GM12872 (cell line): ENCODE measurements around the gene DNAH9.

Experiments
- TF ChIP-seq, protein P1 (sequence below): IDR thresholded peaks from 3 replicates; pipeline ENCODE4 v1.5.1; 2011; ENCODE audit warnings: low read depth, mild to moderate bottlenecking, low read length, moderate library complexity; ENCODE audit not compliant: insufficient read depth

The DNAH9 gene

GRCh38 chr17:11640463-11640814 is 42.2 kb downstream of the DNAH9 start:
- TF ChIP-seq, protein P1, sequence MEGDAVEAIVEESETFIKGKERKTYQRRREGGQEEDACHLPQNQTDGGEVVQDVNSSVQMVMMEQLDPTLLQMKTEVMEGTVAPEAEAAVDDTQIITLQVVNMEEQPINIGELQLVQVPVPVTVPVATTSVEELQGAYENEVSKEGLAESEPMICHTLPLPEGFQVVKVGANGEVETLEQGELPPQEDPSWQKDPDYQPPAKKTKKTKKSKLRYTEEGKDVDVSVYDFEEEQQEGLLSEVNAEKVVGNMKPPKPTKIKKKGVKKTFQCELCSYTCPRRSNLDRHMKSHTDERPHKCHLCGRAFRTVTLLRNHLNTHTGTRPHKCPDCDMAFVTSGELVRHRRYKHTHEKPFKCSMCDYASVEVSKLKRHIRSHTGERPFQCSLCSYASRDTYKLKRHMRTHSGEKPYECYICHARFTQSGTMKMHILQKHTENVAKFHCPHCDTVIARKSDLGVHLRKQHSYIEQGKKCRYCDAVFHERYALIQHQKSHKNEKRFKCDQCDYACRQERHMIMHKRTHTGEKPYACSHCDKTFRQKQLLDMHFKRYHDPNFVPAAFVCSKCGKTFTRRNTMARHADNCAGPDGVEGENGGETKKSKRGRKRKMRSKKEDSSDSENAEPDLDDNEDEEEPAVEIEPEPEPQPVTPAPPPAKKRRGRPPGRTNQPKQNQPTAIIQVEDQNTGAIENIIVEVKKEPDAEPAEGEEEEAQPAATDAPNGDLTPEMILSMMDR: no peak

DNA sequence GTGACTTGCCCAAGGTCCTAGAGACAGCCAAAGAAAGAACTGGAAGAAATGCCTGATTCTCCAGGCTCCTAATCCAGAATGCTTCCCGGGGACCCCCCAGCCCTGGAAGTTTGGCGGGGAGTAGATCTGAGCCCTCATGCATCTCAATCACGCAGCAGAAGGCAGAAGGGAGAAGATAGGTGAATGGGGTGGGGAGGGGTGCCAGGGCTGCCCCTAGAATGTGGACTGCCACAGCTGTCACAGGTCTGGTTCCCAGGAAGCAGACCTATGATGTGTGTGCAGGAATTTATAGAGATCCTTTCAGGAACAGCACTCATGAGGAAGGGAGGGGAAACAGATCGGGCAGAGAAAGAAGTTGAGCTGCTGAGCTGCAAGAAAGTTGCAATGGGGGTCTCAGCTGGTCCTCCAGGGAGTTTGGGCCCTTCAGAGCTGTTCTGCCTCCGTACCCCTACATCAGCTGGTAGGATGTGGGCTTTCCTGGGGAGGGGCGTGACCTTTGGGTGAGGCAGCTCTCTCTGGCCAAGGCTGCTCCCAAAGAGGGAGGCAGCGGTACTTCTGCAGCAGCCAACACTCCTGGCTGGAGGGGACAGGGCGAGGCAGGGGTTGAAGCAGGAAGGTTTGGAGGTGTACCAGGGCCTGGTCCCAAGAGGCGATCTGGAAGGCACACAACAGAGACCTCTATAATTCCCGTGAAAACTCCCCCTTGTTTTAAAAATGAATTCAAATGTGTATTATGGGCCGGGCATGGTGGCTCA is 43.4 kb downstream of the DNAH9 start:
- TF ChIP-seq, protein P1: no peak

DNA sequence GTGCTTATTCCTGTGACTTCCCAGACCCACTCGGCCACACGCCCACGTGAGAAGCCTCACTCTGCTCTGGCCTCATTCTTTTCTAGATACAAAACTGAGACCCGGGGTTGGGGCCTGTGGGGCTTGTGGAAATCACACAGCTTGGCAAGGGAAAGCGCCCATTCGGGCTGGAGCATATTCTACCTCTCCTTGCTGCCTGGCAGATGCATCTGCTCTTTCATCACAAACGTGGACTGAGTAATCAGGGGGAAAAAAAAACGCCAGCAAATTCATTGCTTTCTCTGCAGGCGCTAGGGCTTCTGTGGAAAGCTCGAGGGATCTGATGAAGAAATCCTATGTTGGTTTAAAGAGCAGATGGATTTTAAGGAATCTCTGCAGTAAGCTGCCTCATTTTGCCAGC is 44.4 kb downstream of the DNAH9 start:
- TF ChIP-seq, protein P1: no peak

DNA sequence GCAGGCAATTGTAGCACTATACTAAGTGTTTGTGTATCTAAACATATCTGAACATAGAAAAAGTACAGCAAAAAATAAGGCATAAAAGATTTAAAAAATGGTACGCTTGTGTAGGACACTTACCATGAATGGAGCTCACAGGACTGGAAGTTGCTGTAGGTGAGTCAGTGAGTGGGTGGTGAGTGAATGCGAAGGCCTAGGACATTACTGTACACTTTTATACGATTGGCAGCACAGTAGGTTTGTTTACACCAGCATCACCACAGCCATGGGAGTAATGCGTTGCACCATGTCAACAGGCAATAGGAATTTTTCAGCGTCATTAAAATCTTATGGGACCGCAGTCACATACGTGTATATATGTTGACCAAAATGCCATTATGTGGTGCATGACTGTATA is 45.6 kb downstream of the DNAH9 start:
- TF ChIP-seq, protein P1: no peak

GRCh38 chr17:11644265-11645212 is 46.3 kb downstream of the DNAH9 start:
- TF ChIP-seq, protein P1: peak; percentile 80

DNA sequence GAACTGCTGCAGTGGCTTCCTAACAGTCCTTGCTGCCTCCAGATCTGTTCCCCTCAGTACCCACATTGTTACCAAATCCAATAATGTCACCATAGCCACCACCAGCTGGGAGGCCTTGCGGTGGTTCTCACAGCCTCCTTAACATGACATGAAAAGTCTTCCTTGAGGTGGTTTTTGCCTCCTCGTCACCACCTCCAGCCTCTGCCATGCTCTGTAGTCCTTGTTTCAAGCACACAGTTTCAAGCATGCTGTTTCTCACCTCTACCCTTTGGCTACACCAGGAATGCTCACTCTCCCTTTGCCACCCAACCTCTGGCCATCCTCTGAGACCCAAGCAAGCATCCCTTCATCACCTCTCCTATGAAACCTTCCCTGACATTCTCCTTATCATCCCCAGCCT is 47.2 kb downstream of the DNAH9 start:
- TF ChIP-seq, protein P1: no peak

- TF ChIP-seq, protein P1: no peak
These were observed 52.8 kb downstream of the DNAH9 start for GRCh38 chr17:11651089-11651488.
